ENCODE data around the gene TTC16. TPM values are rescaled to one million over a fixed set of nuclear protein-coding genes. Genes with fewer than 3 reads are reported as not detected.

The TTC16 gene
- total and polyA plus RNA-seq, 2 of the 8 experiments (the other 6 are each of a cell fraction or from before 2014, with no cell fraction given): 0.03 TPM; not detected in 1

GRCh38 chr9:127700140-127700539, 15.7 kb upstream of the TTC16 start:
- H2BK5ac ChIP-seq (ENCODE audit: low read depth, low read length): no peak overlapping the region
- no peaks in the 10 kb centered on the region for H3K79me1 ChIP-seq (ENCODE audit: low read depth, low read length)
- no peaks in the 10 kb centered on the region for H3K9me3 ChIP-seq (ENCODE audit: insufficient read depth in 2 of 2, low read depth in 1 of 2, low read length in 1 of 2)
- H2AK5ac ChIP-seq (ENCODE audit: low read depth, low read length): peak overlapping the region; percentile 24; the same call in 1 of the 2 replicates
- H2BK15ac ChIP-seq (ENCODE audit: low read length): 0 out of 2 replicates have a peak overlapping the region, but pooled peaks have one; percentile 46
- 0 out of 2 replicates have a peak, but pooled peaks cover 1% of the 10 kb centered on the region for H3K23me2 ChIP-seq (ENCODE audit: low read depth, low read length)
- H3K9ac ChIP-seq (replicated peaks in 1 of 4; ENCODE audit: extremely low read depth in 1 of 4, low read depth in 3 of 4, low read length in 3 of 4): no peak overlapping the region; a peak in 1 of 7 replicates
- no peak overlapping the region for H3K27ac ChIP-seq (ENCODE audit: low read depth, low read length)
- no peaks in the 10 kb centered on the region for H3K79me2 ChIP-seq (ENCODE audit: control insufficient read depth in 1 of 2, insufficient read depth in 2 of 2, low read length in 2 of 2)
- ChIA-PET CTCF (ENCODE audit: partially characterized antibody) (interaction anchor here (0.9 to 1.5 kb wide), 5 partner anchors 10 to 209 kb away, joined by 3 to 5 read pairs (median 4); no protein-coding TSS in a partner anchor), POLR2A (ENCODE audit: partially characterized antibody) (interaction anchor here (0.8 to 2.0 kb wide), 5 partner anchors 11 to 221 kb away, joined by 3 to 9 read pairs (median 3); partner anchors contain the start of genes PTRH1 and TTC16)
- no peaks in the 10 kb centered on the region for H3K36me3 ChIP-seq (ENCODE audit: control insufficient read depth in 2 of 4, insufficient read depth in 4 of 4, low read length in 3 of 4)
- H3K4me3 ChIP-seq (ENCODE audit: extremely low read depth in 1 of 4, insufficient read depth in 2 of 4, low read depth in 3 of 4, low read length in 4 of 4): no peak overlapping the region
- no peak overlapping the region for H3K14ac ChIP-seq (ENCODE audit: insufficient read length)
- no peak for DNase-seq (ENCODE audit: low read depth in 1 of 2, low spot score in 2 of 2)
- no peak for FAIRE-seq
- WGBS, 2 experiments (ENCODE audit: extremely low coverage in 1 of 2, insufficient coverage in 1 of 2, insufficient read length in 1 of 2, insufficient replicate concordance in 2 of 2, low coverage in 1 of 2, low lambda C conversion rate in 2 of 2, missing lambda C conversion rate in 1 of 2): 80% methylated on average over 2 of the region's 2 CpGs; no CpG with 5 or more reads in 1 of the 2 experiments
- H4K20me1 ChIP-seq (replicated peaks in 1 of 2; ENCODE audit: control insufficient read depth in 1 of 2, insufficient read depth in 2 of 2, low read length in 2 of 2): no peaks in the 10 kb centered on the region
- H4K91ac ChIP-seq (replicated peaks; ENCODE audit: insufficient read length, low read length): no peak overlapping the region
- no peak overlapping the region for H2AFZ ChIP-seq (ENCODE audit: low read length)
- H2BK20ac ChIP-seq (ENCODE audit: low read length): 0 out of 2 replicates have a peak overlapping the region, but pooled peaks have one; percentile 61
- H3K4me2 ChIP-seq (ENCODE audit: insufficient read depth in 1 of 2, low read depth in 2 of 2, low read length in 2 of 2): no peak overlapping the region; a peak in 1 of 4 replicates
- H3K18ac ChIP-seq (ENCODE audit: extremely low read depth, low read length): no peak overlapping the region
- no peak overlapping the region for H3K56ac ChIP-seq (replicated peaks; ENCODE audit: insufficient read length, low read depth, low read length)
- no peak overlapping the region for H2BK120ac ChIP-seq (replicated peaks; ENCODE audit: low read depth, low read length)
- H3K23ac ChIP-seq (ENCODE audit: insufficient read length): no peak overlapping the region
- H3K4ac ChIP-seq (replicated peaks; ENCODE audit: insufficient read length, low read depth, low read length): no peak overlapping the region
- peak overlapping the region; percentile 1; the same call in 1 of the 2 replicates for H4K8ac ChIP-seq (ENCODE audit: extremely low read depth, insufficient read depth, low read length)
- no peak overlapping the region for H4K5ac ChIP-seq (ENCODE audit: insufficient read length, low read depth, low read length)
- no peaks in the 10 kb centered on the region; a peak in 2 of 7 replicates for H3K27me3 ChIP-seq (replicated peaks in 1 of 4; ENCODE audit: control insufficient read depth in 3 of 4, extremely low read depth in 1 of 4, insufficient read depth in 3 of 4, low read length in 3 of 4)
- H3K4me1 ChIP-seq (replicated peaks in 1 of 4; ENCODE audit: control insufficient read depth in 3 of 4, insufficient read depth in 4 of 4, low read length in 3 of 4): no peaks in the 10 kb centered on the region
- 0 out of 2 replicates have a peak overlapping the region, but pooled peaks have one; percentile 27 for H2BK12ac ChIP-seq (ENCODE audit: low read depth, low read length)
- TF ChIP-seq FOSL1 (IDR thresholded peaks at IDR 0.05; ENCODE audit: insufficient read depth, low read depth, low read length) (no peak), E2F6 (IDR thresholded peaks at IDR 0.05) (no peak), JUND (IDR thresholded peaks at IDR 0.05; ENCODE audit: low read length) (no peak), HDAC6 (IDR thresholded peaks at IDR 0.05; ENCODE audit: low read depth, low read length) (no peak), USF2 (IDR thresholded peaks at IDR 0.05; ENCODE audit: low read length) (no peak), RAD21 (IDR thresholded peaks at IDR 0.05 in 1 of 2, conservative IDR thresholded peaks at IDR 0.05 in 1 of 2; ENCODE audit: low read depth in 2 of 2, low read length in 2 of 2) (no peak), RBBP5 (IDR thresholded peaks at IDR 0.05; ENCODE audit: borderline replicate concordance, low read depth, low read length) (no peak), POLR2AphosphoS5 (IDR thresholded peaks at IDR 0.05; ENCODE audit: low read depth, low read length) (no peak), POU5F1 (IDR thresholded peaks at IDR 0.05; ENCODE audit: low read depth, low read length) (no peak), CTBP2 (IDR thresholded peaks at IDR 0.05; ENCODE audit: borderline replicate concordance, insufficient read depth, insufficient read length, low read length) (no peak)
